ENCODE results near the gene RAPH1.

Gene RAPH1, protein sequence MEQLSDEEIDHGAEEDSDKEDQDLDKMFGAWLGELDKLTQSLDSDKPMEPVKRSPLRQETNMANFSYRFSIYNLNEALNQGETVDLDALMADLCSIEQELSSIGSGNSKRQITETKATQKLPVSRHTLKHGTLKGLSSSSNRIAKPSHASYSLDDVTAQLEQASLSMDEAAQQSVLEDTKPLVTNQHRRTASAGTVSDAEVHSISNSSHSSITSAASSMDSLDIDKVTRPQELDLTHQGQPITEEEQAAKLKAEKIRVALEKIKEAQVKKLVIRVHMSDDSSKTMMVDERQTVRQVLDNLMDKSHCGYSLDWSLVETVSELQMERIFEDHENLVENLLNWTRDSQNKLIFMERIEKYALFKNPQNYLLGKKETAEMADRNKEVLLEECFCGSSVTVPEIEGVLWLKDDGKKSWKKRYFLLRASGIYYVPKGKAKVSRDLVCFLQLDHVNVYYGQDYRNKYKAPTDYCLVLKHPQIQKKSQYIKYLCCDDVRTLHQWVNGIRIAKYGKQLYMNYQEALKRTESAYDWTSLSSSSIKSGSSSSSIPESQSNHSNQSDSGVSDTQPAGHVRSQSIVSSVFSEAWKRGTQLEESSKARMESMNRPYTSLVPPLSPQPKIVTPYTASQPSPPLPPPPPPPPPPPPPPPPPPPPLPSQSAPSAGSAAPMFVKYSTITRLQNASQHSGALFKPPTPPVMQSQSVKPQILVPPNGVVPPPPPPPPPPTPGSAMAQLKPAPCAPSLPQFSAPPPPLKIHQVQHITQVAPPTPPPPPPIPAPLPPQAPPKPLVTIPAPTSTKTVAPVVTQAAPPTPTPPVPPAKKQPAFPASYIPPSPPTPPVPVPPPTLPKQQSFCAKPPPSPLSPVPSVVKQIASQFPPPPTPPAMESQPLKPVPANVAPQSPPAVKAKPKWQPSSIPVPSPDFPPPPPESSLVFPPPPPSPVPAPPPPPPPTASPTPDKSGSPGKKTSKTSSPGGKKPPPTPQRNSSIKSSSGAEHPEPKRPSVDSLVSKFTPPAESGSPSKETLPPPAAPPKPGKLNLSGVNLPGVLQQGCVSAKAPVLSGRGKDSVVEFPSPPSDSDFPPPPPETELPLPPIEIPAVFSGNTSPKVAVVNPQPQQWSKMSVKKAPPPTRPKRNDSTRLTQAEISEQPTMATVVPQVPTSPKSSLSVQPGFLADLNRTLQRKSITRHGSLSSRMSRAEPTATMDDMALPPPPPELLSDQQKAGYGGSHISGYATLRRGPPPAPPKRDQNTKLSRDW

GRCh38 chr2:203535078-203535783 lies at the start of gene RAPH1:
TSS of gene RAPH1 (minus strand) at chr2:203535301. CDS start at chr2:203495353, 39,948 bp downstream.
- peak; percentile 79 for DNase-seq (ENCODE audit: low read depth)

DNA sequence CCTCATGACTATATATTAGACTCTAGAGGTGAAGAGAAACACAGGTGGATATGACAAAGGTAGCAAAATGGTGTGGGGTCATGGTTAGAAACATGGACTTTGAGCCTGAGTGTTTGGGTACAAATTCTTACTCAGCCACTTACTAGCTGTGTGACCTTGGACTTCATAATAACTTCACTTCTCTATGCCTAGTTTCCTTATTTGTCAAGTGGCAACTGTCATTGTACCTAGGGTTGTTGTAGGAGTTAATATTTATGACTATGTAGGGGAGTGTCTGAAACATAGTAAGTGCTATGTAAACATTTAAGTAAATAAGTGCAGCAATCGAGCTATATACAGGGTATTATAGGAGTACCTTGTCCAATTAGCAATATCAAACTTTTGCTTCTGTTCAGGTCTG lies 49.7 kb upstream of the RAPH1 start:
- DNase-seq (ENCODE audit: low read depth) = no peak

DNA sequence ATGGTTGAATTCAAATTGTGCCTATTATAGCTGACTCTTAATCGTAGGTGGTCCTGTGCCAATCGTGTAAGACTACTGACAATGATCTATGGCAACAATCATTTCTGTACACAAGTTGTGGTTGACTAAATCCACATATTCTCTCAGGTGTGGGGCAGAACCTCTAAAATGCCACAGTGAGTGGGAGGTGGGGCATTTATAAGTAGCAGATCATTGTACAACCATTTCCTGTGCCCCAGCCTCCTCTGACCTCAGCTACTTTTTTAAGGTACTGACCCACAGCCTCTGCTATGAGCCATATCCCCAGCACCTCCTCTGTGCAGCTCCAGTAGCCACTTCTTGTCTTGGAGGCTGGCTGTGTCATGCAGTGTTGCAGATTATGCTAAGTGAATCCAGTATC lies 48.6 kb upstream of the RAPH1 start:
- DNase-seq (ENCODE audit: low read depth) = no peak

- no peak for DNase-seq (ENCODE audit: low read depth)
Observed at GRCh38 chr2:203583084-203583695, 48.1 kb upstream of the RAPH1 start.

DNA sequence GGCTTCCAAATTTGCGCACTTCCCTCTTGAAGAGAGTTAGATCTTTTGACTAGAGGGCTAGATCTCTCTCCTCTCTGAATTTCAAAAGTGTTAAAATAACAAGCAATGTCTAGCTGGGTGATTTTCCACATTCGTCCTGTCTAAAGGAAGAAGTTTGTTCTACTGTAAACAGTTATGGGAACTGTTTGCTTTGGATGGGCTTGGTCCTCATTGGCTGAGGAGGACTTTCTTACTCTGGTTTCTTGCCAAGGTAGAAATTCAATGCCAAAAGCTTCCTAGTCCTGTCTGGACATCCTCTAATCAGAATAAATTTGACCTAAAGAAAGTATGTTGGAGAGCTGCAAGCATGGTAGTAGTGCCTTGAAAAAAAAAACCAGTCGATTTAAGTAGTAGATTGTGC lies 47.4 kb upstream of the RAPH1 start:
- DNase-seq (ENCODE audit: low read depth) = peak; percentile 47

DNA sequence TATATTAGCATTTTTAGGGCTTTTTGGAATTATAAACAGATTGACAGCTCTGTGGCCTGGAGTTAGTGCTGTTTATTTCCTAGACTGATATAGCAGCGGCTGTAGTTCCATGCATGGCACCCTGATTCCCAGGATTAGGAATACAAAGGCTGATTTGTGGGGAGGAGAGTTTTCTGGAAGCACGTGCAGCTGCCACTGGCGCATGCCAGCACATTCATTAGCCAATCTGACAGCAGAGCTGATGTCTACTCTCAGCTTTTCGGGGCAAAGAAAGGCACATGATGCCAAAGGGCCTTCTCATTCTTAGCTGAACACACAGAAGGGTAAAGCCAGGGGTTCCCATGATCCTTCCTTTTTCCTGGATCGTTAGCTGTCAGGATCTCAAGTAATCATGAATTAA lies 45.7 kb upstream of the RAPH1 start:
- DNase-seq (ENCODE audit: low read depth) = no peak

- no peak for DNase-seq (ENCODE audit: low read depth)
Observed at GRCh38 chr2:203579730-203580129, 44.6 kb upstream of the RAPH1 start.

GRCh38 chr2:203578759-203579643 lies 43.9 kb upstream of the RAPH1 start:
- peak; percentile 89 for DNase-seq (ENCODE audit: low read depth)

DNA sequence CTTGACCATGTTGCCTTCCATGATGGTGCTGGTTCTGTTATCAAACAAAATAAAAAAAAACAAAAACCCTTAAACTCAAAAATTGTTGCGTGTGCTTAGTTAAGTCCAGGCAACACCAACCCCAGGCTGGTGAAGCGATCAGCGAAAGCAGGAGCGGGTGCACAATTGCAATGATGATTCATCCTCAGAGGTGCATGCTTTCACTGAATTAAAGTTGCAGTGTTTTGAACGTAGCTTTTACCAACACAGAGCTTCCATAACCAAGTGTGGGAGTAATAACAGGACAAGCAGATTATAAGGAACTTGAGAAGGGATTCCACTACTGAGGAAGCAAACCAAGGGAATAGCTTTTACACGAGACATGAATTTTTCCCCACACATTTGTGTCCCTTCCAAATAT lies 39.7 kb upstream of the RAPH1 start:
- DNase-seq (ENCODE audit: low read depth) = no peak

DNA sequence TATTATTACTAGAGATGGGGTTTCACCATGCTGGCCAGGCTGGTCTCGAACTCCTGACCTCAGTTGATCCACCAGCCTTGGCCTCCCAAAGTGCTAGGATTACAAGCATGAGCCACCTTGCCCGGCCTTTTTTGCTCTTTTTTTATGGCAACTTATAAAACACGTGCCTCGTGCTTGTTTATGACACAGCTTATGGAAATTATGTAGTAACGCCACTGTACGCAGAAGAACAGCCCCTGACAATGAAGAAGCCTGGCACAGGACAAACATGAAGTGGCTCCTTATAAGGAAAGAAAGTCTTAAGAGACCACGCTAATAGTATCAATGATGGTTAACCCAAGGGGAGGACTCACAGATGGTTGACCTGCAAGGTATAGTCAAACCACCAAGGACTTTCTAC lies 37.2 kb upstream of the RAPH1 start:
- no peak for DNase-seq (ENCODE audit: low read depth)

- no peak for DNase-seq (ENCODE audit: low read depth)
Observed at GRCh38 chr2:203569677-203570316, 34.7 kb upstream of the RAPH1 start.

DNA sequence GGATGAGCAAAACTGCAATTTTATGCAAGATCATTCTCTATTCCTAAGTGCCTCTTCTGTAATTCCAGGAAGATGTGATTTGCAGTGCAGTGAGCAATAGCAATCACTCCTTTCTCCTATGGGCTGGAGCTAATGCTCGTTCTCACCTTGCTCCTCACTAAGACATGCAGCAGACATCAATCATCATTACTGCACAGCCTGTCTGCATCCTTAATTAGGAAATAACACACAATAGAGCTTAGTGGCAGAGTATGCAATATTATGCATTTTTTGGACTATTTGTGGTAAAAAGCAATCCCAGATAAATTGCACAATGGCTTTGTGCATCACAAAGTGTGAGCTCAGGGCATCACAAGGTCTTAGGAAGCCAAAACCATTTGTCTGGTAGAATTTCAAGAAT lies 32.6 kb upstream of the RAPH1 start:
- no peak for DNase-seq (ENCODE audit: low read depth)

- DNase-seq (ENCODE audit: low read depth) = no peak
Observed at GRCh38 chr2:203566161-203566560, 31.1 kb upstream of the RAPH1 start.

DNA sequence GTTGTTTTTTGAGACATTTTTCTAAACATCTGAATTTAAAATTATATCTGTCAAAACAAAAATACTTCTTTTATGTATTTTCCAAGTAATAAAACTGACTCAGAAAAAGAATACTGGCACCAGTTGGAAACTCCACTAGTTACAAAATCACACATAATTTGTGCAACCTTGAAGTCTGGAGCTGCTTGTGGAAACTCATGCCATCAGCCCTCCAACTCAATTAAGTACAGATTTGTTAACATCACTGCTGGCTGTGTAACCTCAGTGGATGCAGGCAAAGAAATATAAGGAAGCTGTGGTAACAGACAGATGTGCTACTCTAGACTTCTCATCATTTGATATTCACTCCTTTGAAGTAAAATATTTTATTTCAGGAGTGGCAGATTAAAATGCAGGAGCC lies 30.0 kb upstream of the RAPH1 start:
- no peak for DNase-seq (ENCODE audit: low read depth)

- DNase-seq (ENCODE audit: low read depth) = no peak
Observed at GRCh38 chr2:203562268-203562667, 27.2 kb upstream of the RAPH1 start.

DNA sequence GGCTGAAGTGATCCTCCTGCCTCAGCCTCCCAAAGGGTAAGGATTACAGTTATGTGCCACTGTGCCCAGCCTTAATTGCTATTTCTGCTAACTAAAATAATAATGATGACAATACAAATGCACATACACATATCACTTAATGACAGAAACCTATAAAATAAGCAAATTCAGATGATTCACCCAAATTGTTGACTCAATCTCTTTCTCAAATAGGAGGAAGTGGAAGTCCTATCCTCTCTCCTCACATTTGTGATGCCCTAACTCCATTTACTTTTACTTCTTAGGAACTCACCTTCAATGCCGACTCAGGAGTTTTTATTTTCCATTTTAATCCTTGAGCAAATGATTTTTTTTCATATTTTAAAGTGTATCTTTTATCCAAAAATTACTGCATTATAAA lies 24.5 kb upstream of the RAPH1 start:
- no peak for DNase-seq (ENCODE audit: low read depth)

DNA sequence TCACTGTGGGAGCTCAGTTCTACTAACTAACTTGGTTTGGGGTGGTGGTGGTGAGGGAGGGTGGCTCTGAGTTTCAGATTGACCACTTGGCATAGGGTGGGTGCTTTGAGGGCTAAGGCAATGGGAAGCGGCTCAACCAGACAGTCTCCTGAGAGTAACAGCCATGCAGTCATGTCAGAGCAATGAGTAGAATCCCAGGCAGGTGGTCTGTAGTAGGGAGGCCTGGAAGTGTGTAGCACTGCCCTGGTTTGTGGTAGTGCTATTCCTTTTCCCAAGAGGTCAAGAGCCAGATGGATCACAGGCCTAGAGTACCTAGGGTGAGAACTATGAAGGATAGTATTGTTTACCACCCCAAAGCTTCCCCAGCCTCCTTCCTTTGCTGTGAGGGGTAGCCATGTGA lies 18.7 kb upstream of the RAPH1 start:
- DNase-seq (ENCODE audit: low read depth) = no peak

- DNase-seq (ENCODE audit: low read depth) = no peak
Observed at GRCh38 chr2:203551778-203552177, 16.7 kb upstream of the RAPH1 start.

- no peak for DNase-seq (ENCODE audit: low read depth)
Observed at GRCh38 chr2:203550266-203550665, 15.2 kb upstream of the RAPH1 start.

DNA sequence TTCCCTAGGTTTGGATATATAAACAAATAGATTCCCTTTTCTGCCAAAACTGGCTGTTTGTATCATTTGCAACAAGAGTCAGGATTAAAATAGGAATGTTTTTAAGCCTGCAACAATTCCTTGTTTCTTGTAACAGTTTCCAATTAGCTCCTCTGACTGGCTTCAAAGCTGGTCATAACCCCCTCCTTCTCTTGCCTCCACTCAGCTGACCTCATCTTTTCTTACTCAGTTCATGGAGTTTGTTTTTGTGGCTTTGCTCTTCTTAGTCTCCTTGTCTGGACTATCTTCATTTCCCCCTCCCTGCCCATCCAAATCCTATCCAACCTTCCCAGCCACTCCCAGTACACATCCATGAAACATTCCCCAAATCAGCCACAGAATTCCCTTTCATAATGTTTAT lies 14.3 kb upstream of the RAPH1 start:
- DNase-seq (ENCODE audit: low read depth) = no peak
